GM23248 (cell line): ENCODE results near the gene UST. TPM values are rescaled to one million over a fixed set of nuclear protein-coding genes. Genes with fewer than 3 reads are reported as not detected.

Experiments used
- DNase-seq: peaks from one replicate; pipeline ENCODE4 v3.0.0-alpha.2; 2015
- H2AFZ ChIP-seq: fragments of 200-600 bp; sonication (generic); 2 replicates; pipeline ENCODE4 v1.6.1; 2016; ENCODE audit warnings: antibody characterized with exemption
- H3F3A ChIP-seq: fragments of 200-600 bp; sonication (generic); 2 replicates; pipeline ENCODE4 v1.6.1; 2016; ENCODE audit warnings: mild to moderate bottlenecking, antibody characterized with exemption, mixed run types; ENCODE audit not compliant: insufficient read depth
- H3K27ac ChIP-seq: fragments of 200-600 bp; sonication (generic); 2 replicates; pipeline ENCODE4 v1.5.1; 2016; ENCODE audit warnings: mild to moderate bottlenecking
- H3K27me3 ChIP-seq: fragments of 200-600 bp; sonication (generic); replicated peaks from 2 replicates; pipeline ENCODE4 v1.6.1; 2016; ENCODE audit warnings: mild to moderate bottlenecking; ENCODE audit not compliant: insufficient read depth
- H3K36me3 ChIP-seq: fragments of 200-600 bp; sonication (generic); 2 replicates; pipeline ENCODE4 v1.6.1; 2016; ENCODE audit warnings: low read depth, mild to moderate bottlenecking
- H3K4me1 ChIP-seq: fragments of 200-600 bp; sonication (generic); 2 replicates; pipeline ENCODE4 v1.6.1; 2016; ENCODE audit warnings: mild to moderate bottlenecking; ENCODE audit not compliant: insufficient read depth
- H3K4me2 ChIP-seq: fragments of 200-600 bp; sonication (generic); one replicate; pipeline ENCODE4 v1.6.1; 2016; ENCODE audit warnings: mild to moderate bottlenecking; ENCODE audit not compliant: unreplicated experiment
- H3K4me3 ChIP-seq: fragments of 200-600 bp; sonication (generic); 2 replicates; pipeline ENCODE4 v1.5.1; 2016; ENCODE audit warnings: mild to moderate bottlenecking
- H3K79me2 ChIP-seq: fragments of 200-600 bp; sonication (generic); 2 replicates; pipeline ENCODE4 v1.6.1; 2016; ENCODE audit warnings: mild to moderate bottlenecking; ENCODE audit not compliant: insufficient read depth
- H3K9ac ChIP-seq: fragments of 200-600 bp; sonication (generic); 2 replicates; pipeline ENCODE4 v1.6.1; 2016; ENCODE audit warnings: mild to moderate bottlenecking
- H3K9me2 ChIP-seq: fragments of 200-600 bp; sonication (generic); 2 replicates; pipeline ENCODE4 v1.6.1; 2016; ENCODE audit warnings: mixed run types, mild to moderate bottlenecking, moderate library complexity; ENCODE audit not compliant: insufficient read depth
- H3K9me3 ChIP-seq: fragments of 200-600 bp; sonication (generic); one replicate; pipeline ENCODE4 v1.6.1; 2017; ENCODE audit warnings: low read depth
- H4K20me1 ChIP-seq: fragments of 200-600 bp; sonication (generic); 2 replicates; pipeline ENCODE4 v1.6.0; 2016; ENCODE audit not compliant: insufficient read depth
- EZH2 ChIP-seq: fragments of 200-600 bp; sonication (generic); IDR thresholded peaks from 2 replicates; pipeline ENCODE4 v1.6.1; 2018; ENCODE audit warnings: antibody characterized with exemption, mild to moderate bottlenecking; ENCODE audit not compliant: insufficient read depth, poor library complexity, severe bottlenecking
- EZH2phosphoT487 ChIP-seq: fragments of 200-600 bp; sonication (generic); IDR thresholded peaks from 2 replicates; pipeline ENCODE4 v1.6.1; 2018; ENCODE audit warnings: antibody characterized with exemption, moderate library complexity, mild to moderate bottlenecking, low read depth; ENCODE audit not compliant: insufficient read depth
- WGBS, 2 experiments: methylation state at CpG; one replicate each; pipeline ENCODE4 v1.1.6; 2015 to 2017; ENCODE audit warnings: low lambda C conversion rate in 2 of 2, low coverage in 1 of 2; ENCODE audit errors: missing lambda C conversion rate in 2 of 2; 5-methylcytosine and 5-hydroxymethylcytosine counted together
- in situ Hi-C: fragments of 300-500 bp; cut with MboI; formaldehyde crosslinking; loops from 2 replicates; pipeline ENCODE4 v1.15.0; 2020
- polyA plus RNA-seq: library from polyadenylated mRNA; unstranded; fragments of >200 nt; fragmentation: Nextera tagmentation; extraction: Ambion mirVana; gene quantifications from 2 replicates; pipeline ENCODE4 v1.2.1, GENCODE V29; 2016
- total RNA-seq: library from RNA; depleted of rRNA; stranded (reverse); fragments of >200 nt; shearing (Covaris generic); gene quantifications from 2 replicates; pipeline ENCODE4 v1.2.3, GENCODE V29; 2014

Gene UST
- total and polyA plus RNA-seq, 2 experiments from 2014 or later = 10.1 to 23.3 TPM

DNA sequence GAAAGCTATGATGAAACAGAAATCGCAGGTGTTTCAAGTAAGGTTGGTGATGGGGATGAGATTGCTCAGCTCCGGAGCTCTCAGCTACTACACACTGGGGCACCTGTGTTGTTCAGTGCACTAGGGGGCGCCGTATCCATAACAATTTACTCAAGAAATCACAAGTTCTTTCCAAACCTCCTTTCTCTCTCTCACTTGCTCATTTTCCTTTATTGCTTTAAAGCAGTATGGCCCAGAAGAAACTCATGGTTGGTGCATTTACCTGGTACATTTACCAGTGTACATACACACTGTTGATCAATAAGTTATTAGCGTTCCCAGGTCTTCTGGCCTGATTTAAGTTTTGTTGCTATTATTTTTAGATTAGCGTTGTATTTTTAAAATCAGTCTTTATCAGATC, 335.5 kb downstream of the UST start:
- H2AFZ ChIP-seq = no peak overlapping the region
- DNase-seq = peak; percentile 81
- 35 to 38% methylated on average over 6 of the region's 6 CpGs for WGBS, 2 experiments

DNA sequence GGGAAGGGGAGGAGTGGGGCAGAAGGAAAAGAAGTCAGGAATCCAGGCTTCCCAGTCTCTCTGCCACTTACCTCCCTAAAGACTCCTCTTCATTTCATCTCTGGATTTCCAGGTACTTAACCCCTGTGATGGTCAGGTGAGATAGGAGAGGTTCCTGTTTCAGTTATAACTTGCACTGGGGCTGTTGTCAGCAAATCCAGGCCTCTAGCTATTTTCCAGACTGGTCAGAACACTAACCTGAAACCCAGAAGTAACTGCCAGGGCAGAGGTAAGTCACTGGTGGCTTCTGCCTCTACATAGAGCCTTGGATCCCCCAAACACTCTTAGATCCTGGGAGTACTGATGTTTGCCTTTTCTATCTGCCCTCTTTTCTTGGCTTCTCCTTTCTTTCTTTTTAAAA, 337.2 kb downstream of the UST start:
- no peak for TF ChIP-seq EZH2phosphoT487
- H3K36me3 ChIP-seq = no peaks in the 10 kb centered on the region
- no peaks in the 10 kb centered on the region for H3K27me3 ChIP-seq
- H3K27ac ChIP-seq = no peak overlapping the region
- no peak for DNase-seq
- H4K20me1 ChIP-seq = no peaks in the 10 kb centered on the region
- peaks cover 31% of the 10 kb centered on the region for H3F3A ChIP-seq
- peaks cover 27% of the 10 kb centered on the region for H3K4me1 ChIP-seq
- no peaks in the 10 kb centered on the region for H3K79me2 ChIP-seq
- H2AFZ ChIP-seq = no peak overlapping the region
- H3K9me2 ChIP-seq = no peaks in the 10 kb centered on the region
- H3K9me3 ChIP-seq = no peaks in the 10 kb centered on the region
- H3K4me3 ChIP-seq = no peak overlapping the region
- no peak overlapping the region for H3K4me2 ChIP-seq
- H3K9ac ChIP-seq = no peak overlapping the region
- in situ Hi-C loops = no loop called here

More for the DNA sequence above, 335.5 kb downstream of the UST start:
- H3K36me3 ChIP-seq = no peaks in the 10 kb centered on the region
- no peaks in the 10 kb centered on the region for H3K27me3 ChIP-seq
- H3K9me2 ChIP-seq = no peaks in the 10 kb centered on the region
- in situ Hi-C loops = no loop called here
- no peak overlapping the region for H3K27ac ChIP-seq
- peaks cover 32% of the 10 kb centered on the region for H3F3A ChIP-seq
- H3K79me2 ChIP-seq = no peaks in the 10 kb centered on the region
- peaks cover 27% of the 10 kb centered on the region for H3K4me1 ChIP-seq
- H3K9me3 ChIP-seq = no peaks in the 10 kb centered on the region
- no peak overlapping the region for H3K9ac ChIP-seq
- H3K4me3 ChIP-seq = no peak overlapping the region
- H4K20me1 ChIP-seq = no peaks in the 10 kb centered on the region
- no peak for TF ChIP-seq EZH2phosphoT487
- TF ChIP-seq EZH2 = no peak
- H3K4me2 ChIP-seq = no peak overlapping the region

DNA sequence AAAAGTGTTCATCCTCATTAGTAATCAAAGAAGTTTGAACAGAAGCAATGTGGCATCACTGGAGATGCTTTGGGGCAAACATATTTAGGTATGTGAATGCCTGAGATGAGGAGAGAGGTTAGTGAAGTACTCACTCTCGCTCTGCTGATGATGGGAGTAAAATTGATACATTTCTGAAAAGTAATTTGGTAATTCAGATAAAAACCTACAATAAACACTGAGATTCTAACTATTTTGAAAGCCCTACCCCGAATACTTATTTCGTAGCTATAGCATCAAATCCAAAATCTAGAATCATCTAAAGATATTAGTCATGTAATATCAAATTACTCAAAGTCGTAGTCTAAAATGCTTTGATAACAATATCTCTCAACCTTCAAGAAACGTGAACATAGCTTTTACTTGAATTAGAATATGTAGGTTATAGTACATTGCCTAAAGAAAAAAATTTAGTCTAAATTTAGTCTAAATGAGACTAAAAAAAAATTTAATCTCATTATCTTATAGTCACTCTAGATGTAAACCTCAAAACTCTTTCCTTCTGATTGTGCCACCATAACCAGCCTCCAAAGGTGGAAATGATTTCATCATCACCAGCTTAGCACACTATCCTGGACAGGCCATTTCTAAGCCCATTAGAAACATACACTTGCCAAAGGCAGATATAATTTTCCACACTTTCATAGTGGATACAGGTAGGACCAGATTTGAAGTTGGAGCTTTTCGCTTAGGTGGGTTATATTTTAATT, 338.2 kb downstream of the UST start:
- in situ Hi-C loops = no loop called here

DNA sequence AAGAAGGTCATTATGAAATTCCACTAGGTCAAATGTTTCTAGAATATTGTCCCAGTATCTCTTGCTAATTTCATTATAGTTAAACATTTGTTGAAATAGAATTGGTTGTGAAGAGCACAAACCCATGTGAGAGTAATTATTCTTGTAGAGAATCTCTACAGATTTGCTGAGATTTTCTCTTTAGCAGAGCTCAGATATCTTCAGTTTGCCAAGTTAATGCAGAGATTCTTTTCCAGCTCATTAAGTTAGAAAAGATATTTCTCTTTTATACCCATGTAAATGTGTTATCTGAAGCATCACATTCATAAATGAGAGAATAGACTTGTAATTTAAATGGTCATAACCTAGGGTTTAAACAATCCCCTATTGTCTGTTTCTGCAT, 338.7 kb downstream of the UST start:
- Histone ChIP-seq H3F3A (peaks cover 16% of the 10 kb centered on the region), H3K79me2 (no peaks in the 10 kb centered on the region), H2AFZ (no peak overlapping the region), H3K27me3 (no peaks in the 10 kb centered on the region), H3K9ac (no peak overlapping the region), H4K20me1 (no peaks in the 10 kb centered on the region), H3K9me3 (no peaks in the 10 kb centered on the region), H3K36me3 (no peaks in the 10 kb centered on the region), H3K4me1 (peaks cover 13% of the 10 kb centered on the region), H3K4me2 (no peak overlapping the region), H3K27ac (no peak overlapping the region), H3K4me3 (no peak overlapping the region), H3K9me2 (no peaks in the 10 kb centered on the region)
- no peak for DNase-seq
- no peak for TF ChIP-seq EZH2
- no peak for TF ChIP-seq EZH2phosphoT487
- in situ Hi-C loops = no loop called here

More for the DNA sequence above, 338.2 kb downstream of the UST start:
- WGBS, 2 experiments = 94% methylated on average over 6 of the region's 6 CpGs
- peaks cover 22% of the 10 kb centered on the region for H3F3A ChIP-seq
- H3K27me3 ChIP-seq = no peaks in the 10 kb centered on the region
- H3K4me1 ChIP-seq = peaks cover 19% of the 10 kb centered on the region
- no peak overlapping the region for H3K4me2 ChIP-seq
- H3K79me2 ChIP-seq = no peaks in the 10 kb centered on the region
- no peak overlapping the region for H3K4me3 ChIP-seq
- H3K9me2 ChIP-seq = no peaks in the 10 kb centered on the region
- no peaks in the 10 kb centered on the region for H3K36me3 ChIP-seq
- no peak overlapping the region for H3K9ac ChIP-seq
- DNase-seq = no peak
- TF ChIP-seq EZH2phosphoT487 (no peak), EZH2 (no peak)
- no peaks in the 10 kb centered on the region for H4K20me1 ChIP-seq
- H3K27ac ChIP-seq = no peak overlapping the region
- H3K9me3 ChIP-seq = no peaks in the 10 kb centered on the region
- H2AFZ ChIP-seq = no peak overlapping the region

DNA sequence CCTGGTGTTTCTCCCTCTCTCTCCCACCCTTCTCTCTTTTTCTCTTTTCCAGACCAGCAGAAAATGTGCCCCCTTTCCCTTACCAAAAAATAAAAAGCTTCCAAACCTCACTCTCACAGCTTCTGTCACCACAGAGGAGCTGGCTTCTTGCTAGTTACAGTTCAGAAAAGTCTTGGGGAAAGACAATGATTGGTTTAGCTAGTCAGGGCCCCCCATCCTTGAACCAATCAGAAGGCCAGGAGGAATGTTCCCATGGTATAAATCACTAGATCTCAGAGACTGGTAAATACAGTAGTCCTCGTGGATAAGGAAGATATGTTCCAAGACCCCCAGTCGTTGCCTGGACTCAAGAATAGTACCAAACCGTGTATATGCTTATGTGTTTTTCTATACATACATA, 339.5 kb downstream of the UST start:
- Histone ChIP-seq H2AFZ (no peak overlapping the region), H3K36me3 (no peaks in the 10 kb centered on the region), H3K27me3 (no peaks in the 10 kb centered on the region), H4K20me1 (no peaks in the 10 kb centered on the region), H3K9me2 (no peaks in the 10 kb centered on the region), H3F3A (peaks cover 8% of the 10 kb centered on the region), H3K4me3 (no peak overlapping the region), H3K79me2 (no peaks in the 10 kb centered on the region), H3K27ac (no peak overlapping the region), H3K4me2 (no peak overlapping the region), H3K9me3 (no peaks in the 10 kb centered on the region), H3K9ac (no peak overlapping the region), H3K4me1 (peaks cover 5% of the 10 kb centered on the region)
- no peak for TF ChIP-seq EZH2
- no peak for TF ChIP-seq EZH2phosphoT487
- 62 to 78% methylated on average over 3 of the region's 3 CpGs for WGBS, 2 experiments
- in situ Hi-C loops = no loop called here
- DNase-seq = no peak
